HepG2 (cell line): ENCODE results near the gene LGALS7B.
"Not testable (repeated sequence)": the region's sequence is repeated elsewhere in the genome, so short reads cannot be mapped to it uniquely, and the experiment has no call there.

Source experiments
- CEBPB ChIP-seq: IDR thresholded peaks from 2 replicates; pipeline ENCODE4 v1.6.1; 2011; ENCODE audit warnings: low read depth, low read length, improper control_type of control experiment, borderline replicate concordance
- EZH2 ChIP-seq: conservative IDR thresholded peaks from 2 replicates; pipeline ENCODE4 v1.6.1; 2012; ENCODE audit warnings: mild to moderate bottlenecking, low read depth, low read length, moderate library complexity
- FOXK2 ChIP-seq: fragments of 450-650 bp; IDR thresholded peaks from 2 replicates; pipeline ENCODE4 v1.6.1; 2016
- MAX ChIP-seq: IDR thresholded peaks from 2 replicates; pipeline ENCODE4 v1.6.1; 2012; ENCODE audit warnings: inconsistent platforms
- ZFP41 ChIP-seq: sonication (generic); formaldehyde crosslinking; IDR thresholded peaks from 2 replicates; pipeline ENCODE4 v1.4.0; 2020; ENCODE audit warnings: mild to moderate bottlenecking, missing genetic modification reagents, borderline replicate concordance
- ZFP90 ChIP-seq: sonication (generic); formaldehyde crosslinking; IDR thresholded peaks from 2 replicates; pipeline ENCODE4 v1.8.0; 2022; ENCODE audit warnings: missing genetic modification reagents, mild to moderate bottlenecking, inconsistent platforms, borderline replicate concordance
- ZNF235 ChIP-seq: sonication (generic); formaldehyde crosslinking; IDR thresholded peaks from 2 replicates; pipeline ENCODE4 v1.8.1; 2023; ENCODE audit warnings: mild to moderate bottlenecking, missing genetic modification reagents, borderline replicate concordance
- ZNF3 ChIP-seq: IDR thresholded peaks from 2 replicates; pipeline ENCODE4 v1.7.0; 2017; ENCODE audit warnings: inconsistent platforms
- TF ChIP-seq, protein P1 (sequence below): sonication (generic); formaldehyde crosslinking; IDR thresholded peaks from 2 replicates; pipeline ENCODE4 v1.4.0; 2020; ENCODE audit warnings: missing genetic modification reagents, borderline replicate concordance
- TF ChIP-seq, protein P2 (sequence below): IDR thresholded peaks from 2 replicates; pipeline ENCODE4 v1.6.1; 2016
- TF ChIP-seq, protein P3 (sequence below): sonication (generic); formaldehyde crosslinking; conservative IDR thresholded peaks from 2 replicates; pipeline ENCODE4 v1.5.0; 2020; ENCODE audit warnings: missing genetic modification reagents
- TF ChIP-seq, protein P4 (sequence below), 2 experiments: fragments of 450-650 bp in 1 of 2; sonication (generic) in 1 of 2; formaldehyde crosslinking in 1 of 2; IDR thresholded peaks; 2 replicates each; pipeline versions ENCODE4 v1.6.1 to v1.8.0; 2016 to 2022; ENCODE audit warnings: antibody characterized with exemption in 1 of 2, mild to moderate bottlenecking in 1 of 2, missing genetic modification reagents in 1 of 2

DNA sequence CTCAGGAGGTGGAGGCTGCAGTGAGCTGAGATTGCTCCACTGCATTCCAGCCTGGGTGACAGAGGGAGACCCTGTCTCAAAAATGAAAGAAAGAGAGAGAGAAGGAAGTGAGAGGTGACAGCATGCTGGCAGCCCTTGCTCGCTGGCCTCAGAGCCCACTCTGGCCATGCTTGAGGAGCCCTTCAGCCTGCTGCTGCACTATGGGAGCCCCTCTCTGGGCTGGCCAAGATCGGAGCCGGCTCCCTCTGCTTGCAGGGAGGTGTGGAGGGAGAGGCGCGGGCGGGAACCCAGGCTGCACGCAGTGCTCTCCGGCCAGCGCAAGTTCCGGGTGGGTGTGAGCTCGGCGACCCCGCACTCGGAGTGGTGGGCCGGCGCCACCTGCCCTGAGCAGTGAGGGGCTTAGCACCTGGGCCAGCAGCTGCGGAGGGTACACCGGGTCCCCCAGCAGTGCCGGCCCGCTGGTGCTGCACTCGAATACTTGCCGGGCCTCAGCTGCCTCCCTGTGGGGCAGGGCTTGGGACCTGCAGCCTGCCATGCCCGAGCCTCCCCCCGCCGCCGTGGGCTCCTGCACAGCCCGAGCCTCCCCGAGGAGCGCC is 32.3 kb downstream of the LGALS7B start:
- TF ChIP-seq EZH2; MAX; ZFP41 (CRISPR knock-in tag); CEBPB; FOXK2; ZNF235 (CRISPR knock-in tag); ZFP90 (CRISPR knock-in tag); ZNF3 (CRISPR knock-in tag): not testable (repeated sequence)
- TF ChIP-seq, protein P1, sequence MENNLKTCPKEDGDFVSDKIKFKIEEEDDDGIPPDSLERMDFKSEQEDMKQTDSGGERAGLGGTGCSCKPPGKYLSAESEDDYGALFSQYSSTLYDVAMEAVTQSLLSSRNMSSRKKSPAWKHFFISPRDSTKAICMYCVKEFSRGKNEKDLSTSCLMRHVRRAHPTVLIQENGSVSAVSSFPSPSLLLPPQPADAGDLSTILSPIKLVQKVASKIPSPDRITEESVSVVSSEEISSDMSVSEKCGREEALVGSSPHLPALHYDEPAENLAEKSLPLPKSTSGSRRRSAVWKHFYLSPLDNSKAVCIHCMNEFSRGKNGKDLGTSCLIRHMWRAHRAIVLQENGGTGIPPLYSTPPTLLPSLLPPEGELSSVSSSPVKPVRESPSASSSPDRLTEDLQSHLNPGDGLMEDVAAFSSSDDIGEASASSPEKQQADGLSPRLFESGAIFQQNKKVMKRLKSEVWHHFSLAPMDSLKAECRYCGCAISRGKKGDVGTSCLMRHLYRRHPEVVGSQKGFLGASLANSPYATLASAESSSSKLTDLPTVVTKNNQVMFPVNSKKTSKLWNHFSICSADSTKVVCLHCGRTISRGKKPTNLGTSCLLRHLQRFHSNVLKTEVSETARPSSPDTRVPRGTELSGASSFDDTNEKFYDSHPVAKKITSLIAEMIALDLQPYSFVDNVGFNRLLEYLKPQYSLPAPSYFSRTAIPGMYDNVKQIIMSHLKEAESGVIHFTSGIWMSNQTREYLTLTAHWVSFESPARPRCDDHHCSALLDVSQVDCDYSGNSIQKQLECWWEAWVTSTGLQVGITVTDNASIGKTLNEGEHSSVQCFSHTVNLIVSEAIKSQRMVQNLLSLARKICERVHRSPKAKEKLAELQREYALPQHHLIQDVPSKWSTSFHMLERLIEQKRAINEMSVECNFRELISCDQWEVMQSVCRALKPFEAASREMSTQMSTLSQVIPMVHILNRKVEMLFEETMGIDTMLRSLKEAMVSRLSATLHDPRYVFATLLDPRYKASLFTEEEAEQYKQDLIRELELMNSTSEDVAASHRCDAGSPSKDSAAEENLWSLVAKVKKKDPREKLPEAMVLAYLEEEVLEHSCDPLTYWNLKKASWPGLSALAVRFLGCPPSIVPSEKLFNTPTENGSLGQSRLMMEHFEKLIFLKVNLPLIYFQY (CRISPR knock-in tag) = not testable (repeated sequence)
- TF ChIP-seq, protein P2, sequence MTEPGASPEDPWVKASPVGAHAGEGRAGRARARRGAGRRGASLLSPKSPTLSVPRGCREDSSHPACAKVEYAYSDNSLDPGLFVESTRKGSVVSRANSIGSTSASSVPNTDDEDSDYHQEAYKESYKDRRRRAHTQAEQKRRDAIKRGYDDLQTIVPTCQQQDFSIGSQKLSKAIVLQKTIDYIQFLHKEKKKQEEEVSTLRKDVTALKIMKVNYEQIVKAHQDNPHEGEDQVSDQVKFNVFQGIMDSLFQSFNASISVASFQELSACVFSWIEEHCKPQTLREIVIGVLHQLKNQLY = not testable (repeated sequence)
- TF ChIP-seq, protein P3, sequence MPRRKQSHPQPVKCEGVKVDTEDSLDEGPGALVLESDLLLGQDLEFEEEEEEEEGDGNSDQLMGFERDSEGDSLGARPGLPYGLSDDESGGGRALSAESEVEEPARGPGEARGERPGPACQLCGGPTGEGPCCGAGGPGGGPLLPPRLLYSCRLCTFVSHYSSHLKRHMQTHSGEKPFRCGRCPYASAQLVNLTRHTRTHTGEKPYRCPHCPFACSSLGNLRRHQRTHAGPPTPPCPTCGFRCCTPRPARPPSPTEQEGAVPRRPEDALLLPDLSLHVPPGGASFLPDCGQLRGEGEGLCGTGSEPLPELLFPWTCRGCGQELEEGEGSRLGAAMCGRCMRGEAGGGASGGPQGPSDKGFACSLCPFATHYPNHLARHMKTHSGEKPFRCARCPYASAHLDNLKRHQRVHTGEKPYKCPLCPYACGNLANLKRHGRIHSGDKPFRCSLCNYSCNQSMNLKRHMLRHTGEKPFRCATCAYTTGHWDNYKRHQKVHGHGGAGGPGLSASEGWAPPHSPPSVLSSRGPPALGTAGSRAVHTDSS (CRISPR knock-in tag) = not testable (repeated sequence)
- TF ChIP-seq, protein P4, sequence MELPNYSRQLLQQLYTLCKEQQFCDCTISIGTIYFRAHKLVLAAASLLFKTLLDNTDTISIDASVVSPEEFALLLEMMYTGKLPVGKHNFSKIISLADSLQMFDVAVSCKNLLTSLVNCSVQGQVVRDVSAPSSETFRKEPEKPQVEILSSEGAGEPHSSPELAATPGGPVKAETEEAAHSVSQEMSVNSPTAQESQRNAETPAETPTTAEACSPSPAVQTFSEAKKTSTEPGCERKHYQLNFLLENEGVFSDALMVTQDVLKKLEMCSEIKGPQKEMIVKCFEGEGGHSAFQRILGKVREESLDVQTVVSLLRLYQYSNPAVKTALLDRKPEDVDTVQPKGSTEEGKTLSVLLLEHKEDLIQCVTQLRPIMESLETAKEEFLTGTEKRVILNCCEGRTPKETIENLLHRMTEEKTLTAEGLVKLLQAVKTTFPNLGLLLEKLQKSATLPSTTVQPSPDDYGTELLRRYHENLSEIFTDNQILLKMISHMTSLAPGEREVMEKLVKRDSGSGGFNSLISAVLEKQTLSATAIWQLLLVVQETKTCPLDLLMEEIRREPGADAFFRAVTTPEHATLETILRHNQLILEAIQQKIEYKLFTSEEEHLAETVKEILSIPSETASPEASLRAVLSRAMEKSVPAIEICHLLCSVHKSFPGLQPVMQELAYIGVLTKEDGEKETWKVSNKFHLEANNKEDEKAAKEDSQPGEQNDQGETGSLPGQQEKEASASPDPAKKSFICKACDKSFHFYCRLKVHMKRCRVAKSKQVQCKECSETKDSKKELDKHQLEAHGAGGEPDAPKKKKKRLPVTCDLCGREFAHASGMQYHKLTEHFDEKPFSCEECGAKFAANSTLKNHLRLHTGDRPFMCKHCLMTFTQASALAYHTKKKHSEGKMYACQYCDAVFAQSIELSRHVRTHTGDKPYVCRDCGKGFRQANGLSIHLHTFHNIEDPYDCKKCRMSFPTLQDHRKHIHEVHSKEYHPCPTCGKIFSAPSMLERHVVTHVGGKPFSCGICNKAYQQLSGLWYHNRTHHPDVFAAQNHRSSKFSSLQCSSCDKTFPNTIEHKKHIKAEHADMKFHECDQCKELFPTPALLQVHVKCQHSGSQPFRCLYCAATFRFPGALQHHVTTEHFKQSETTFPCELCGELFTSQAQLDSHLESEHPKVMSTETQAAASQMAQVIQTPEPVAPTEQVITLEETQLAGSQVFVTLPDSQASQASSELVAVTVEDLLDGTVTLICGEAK (IDR thresholded peaks at IDR 0.05) = not testable (repeated sequence)
- TF ChIP-seq, protein P4 (CRISPR knock-in tag; IDR thresholded peaks at IDR 0.05) = not testable (repeated sequence)
